ENCODE results near the gene TNFSF11.

The TNFSF11 gene

DNA sequence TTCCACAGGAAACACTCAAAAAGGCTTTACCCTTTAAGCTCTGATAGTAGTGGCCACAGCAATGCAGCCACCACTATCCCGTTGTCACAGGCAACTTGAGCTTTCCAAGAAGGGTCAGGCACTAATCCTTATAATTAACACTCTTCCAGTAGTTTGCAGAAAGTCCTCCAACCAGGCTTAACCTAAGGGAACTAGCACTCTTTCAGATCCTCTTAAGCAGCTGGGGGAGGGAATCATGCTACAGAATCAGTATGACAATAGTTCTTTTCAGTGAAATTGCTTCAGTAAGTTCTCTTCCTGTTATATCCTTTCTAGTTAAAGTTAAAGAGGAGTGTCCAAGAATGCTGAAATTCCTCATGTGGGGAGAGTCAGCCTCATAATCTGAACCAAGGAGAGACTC lies 82.2 kb downstream of the TNFSF11 start:
- no peak for DNase-seq

DNA sequence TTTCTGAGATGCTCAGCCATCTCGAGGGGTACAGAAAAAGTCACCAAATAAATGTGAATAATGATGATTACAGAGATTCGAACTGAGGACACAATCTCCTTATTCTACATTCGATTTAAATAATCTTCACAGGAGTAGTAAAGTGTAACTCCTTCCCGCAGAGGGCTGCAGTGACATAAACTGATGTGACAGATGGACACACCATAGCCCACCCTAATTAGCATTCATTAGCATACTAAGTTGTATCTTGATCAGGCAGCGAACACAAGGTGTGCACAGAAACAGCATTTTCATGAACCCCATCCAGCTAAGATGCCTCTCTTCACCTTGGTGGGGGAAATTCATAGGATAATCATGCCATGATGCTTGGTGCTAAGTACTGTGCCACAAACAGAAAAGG lies 83.0 kb downstream of the TNFSF11 start:
- DNase-seq: no peak
